PFSK-1 (cell line): ENCODE data around the gene IFI30.

Experiments used
- FOXP2 ChIP-seq: optimal IDR thresholded peaks from 2 replicates; pipeline ENCODE3; 2011; ENCODE audit warnings: borderline replicate concordance, control low read depth, inconsistent platforms; ENCODE audit not compliant: insufficient read depth; ENCODE audit errors: extremely low read length, extremely low read depth
- POLR2AphosphoS5 ChIP-seq: IDR thresholded peaks from 2 replicates; pipeline ENCODE4 v1.6.1; 2012; ENCODE audit warnings: low read depth, mild to moderate bottlenecking, control low read depth, low read length, moderate library complexity
- REST ChIP-seq, 2 experiments: IDR thresholded peaks; 2 replicates each; pipeline versions ENCODE4 v1.6.1 to v1.8.0; 2011 to 2012; ENCODE audit warnings: low read depth in 2 of 2, low read length in 2 of 2, control low read depth in 1 of 2, inconsistent platforms in 1 of 2, mild to moderate bottlenecking in 1 of 2, moderate library complexity in 1 of 2; ENCODE audit not compliant: insufficient read depth in 1 of 2
- SIN3A ChIP-seq: IDR thresholded peaks from 2 replicates; pipeline ENCODE4 v1.6.1; 2012; ENCODE audit warnings: mild to moderate bottlenecking, low read length, moderate library complexity, borderline replicate concordance; ENCODE audit not compliant: insufficient read depth
- TAF1 ChIP-seq: IDR thresholded peaks from 2 replicates; pipeline ENCODE4 v1.6.1; 2012; ENCODE audit warnings: low read length, control low read depth, borderline replicate concordance; ENCODE audit not compliant: insufficient read depth

DNA sequence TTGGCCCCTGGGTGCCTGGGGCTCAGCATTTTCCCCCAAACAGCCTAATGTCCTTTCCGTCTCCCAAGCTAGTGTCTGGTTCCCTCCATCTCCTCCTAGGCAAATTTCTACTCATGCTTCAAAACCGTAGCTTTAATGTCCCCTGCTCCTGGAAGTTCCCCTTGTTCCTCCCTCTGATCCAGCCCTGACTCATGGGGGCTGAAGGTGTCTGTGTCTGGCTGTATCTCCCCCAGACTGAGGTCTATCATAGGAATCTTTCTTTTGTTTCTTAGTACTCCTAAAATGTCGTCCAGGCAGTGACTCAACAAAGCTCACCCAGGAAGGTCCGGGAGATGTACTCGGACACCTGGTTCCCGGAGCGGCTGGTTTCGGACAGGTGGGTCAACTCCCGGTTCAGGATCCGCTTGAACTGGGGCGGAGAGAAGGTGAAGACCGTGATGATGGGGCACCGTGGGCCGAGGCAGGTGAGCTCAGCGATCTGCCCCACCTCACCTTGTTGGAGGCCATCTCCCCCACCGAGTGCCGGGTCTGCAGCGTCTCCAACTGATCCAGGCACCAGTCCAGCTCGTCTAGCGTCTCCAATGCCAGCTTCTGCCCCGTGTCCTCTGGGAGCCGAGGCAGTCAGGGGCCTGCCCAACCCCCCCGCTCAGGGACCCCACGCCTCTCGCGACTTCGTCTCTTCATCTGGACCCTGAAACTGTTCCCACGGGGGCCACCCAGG lies 46.5 kb downstream of the IFI30 start:
- TF ChIP-seq POLR2AphosphoS5 (no peak), TAF1 (no peak), REST (IDR thresholded peaks at IDR 0.05; ENCODE audit: insufficient read depth in 1 of 2, low read depth in 2 of 2, low read length in 2 of 2) (no peak), SIN3A (no peak), FOXP2 (no peak)
